ENCODE measurements around the gene UBE2H.

The UBE2H gene

DNA sequence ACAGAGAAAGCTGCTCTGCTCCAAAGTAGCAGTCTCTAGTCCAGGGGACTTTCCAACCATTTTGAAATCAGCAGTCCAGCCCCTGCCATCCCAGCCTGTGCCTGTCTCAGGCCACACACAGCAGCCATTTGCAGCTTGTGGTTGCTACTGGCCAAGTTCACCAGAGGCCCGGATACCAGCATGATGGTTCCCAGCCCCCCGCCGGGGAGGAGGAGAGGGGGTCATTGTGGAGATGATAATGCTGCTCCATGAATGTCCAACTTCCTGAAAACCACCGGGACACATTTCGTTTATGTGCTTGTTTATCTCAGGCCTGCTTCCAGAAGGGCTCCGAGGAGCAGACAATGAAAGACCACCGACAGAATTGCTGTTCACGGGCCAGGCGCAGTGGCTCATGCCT is 160.0 kb downstream of the UBE2H start:
- no peak for DNase-seq (ENCODE audit: extremely low read depth in 1 of 2, low read depth in 1 of 2)

DNA sequence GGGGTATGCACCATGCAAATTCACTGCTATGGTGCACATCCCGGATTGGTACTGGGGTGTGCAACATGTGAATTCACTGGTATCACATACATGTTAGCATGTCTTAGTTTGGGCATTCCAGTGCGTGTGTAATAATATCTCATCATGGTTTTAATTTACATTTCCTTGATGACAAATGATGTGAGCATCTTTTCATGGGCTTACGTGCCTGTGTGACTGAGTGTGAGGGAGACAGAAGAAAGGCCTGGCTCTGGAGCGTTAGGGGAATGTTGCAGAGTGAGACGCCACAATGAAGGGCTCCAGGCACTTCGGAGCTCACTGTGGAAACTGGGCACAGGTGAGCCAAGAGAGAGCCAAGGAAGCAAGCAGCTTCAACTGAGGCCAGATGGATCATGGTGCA is 162.6 kb downstream of the UBE2H start:
- no peak for DNase-seq (ENCODE audit: extremely low read depth in 1 of 2, low read depth in 1 of 2)

DNA sequence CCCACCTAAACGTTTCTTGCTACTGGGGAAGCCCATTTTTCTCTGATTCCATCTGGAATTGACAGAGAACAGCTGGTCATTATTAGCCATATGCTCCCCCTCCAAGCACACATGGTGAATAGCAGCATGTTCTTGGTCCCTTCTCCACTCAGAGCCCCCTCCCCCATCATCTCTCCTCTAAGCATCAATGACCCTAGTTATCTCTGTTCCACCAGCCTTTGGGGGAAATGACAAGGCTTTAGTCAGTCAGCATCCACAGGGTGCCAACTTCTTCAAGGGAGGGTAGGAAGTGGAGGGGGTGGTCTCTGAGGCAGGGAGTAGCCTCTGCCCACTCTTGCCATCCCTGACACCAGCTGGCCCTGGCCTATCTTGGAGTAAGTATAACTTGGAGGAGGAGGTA is 163.1 kb downstream of the UBE2H start:
- no peak for DNase-seq (ENCODE audit: extremely low read depth in 1 of 2, low read depth in 1 of 2)

DNA sequence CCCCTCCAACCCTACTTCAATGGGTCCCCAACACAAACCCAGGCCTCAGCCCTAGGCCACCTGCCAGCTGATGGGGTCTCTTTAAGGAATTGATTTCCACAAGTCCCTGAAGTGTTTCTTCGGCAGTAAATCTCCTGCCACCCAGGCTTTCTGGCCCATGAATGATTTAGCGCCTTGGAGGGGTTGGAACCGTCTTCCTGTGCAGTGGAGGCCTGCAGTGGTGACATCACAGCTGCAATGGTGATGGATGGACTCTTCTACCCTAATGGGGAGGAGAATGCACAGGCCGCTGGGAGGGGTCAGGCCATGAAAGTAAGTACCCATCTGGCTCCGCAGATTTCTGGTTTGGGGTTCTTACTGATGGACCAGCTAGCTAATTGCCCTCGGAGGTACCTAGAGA is 163.8 kb downstream of the UBE2H start:
- DNase-seq (ENCODE audit: extremely low read depth in 1 of 2, low read depth in 1 of 2), result no peak

DNA sequence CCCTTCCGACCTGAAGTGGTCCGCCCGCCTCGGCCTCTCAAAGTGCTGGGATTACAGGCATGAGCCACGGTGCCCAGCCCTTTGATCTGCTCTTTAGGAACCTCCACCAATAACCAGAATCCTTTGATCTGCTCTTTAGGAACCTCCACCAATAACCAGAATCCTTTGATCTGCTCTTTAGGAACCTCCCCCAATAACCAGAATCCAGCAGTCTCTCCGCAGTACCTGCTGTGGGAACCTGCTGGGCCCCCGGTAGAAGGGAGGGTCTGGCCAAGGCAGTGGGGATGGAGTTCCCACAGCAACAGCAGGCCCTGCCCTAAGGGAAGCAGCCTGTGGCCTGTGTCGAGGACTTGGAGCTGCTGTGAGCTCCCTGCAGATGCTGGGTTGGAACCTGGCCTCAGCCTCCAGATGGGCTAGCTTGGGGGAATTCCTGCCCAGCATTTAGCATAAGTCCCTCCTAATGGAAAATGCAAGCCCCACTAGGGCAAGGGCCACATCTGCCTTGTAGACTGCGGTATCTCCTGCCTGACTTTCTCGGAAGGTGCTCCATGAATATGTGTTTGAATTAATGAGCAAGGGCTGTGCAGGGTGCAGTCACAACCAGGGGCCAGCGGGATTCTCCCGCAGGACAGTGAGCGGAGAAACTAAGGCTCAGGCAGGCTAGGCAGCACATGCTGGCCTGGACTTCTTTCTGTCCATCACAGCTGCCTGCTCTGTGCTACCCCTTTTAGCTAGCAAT is 165.8 kb downstream of the UBE2H start:
- DNase-seq (ENCODE audit: extremely low read depth in 1 of 2, low read depth in 1 of 2), result no peak

DNA sequence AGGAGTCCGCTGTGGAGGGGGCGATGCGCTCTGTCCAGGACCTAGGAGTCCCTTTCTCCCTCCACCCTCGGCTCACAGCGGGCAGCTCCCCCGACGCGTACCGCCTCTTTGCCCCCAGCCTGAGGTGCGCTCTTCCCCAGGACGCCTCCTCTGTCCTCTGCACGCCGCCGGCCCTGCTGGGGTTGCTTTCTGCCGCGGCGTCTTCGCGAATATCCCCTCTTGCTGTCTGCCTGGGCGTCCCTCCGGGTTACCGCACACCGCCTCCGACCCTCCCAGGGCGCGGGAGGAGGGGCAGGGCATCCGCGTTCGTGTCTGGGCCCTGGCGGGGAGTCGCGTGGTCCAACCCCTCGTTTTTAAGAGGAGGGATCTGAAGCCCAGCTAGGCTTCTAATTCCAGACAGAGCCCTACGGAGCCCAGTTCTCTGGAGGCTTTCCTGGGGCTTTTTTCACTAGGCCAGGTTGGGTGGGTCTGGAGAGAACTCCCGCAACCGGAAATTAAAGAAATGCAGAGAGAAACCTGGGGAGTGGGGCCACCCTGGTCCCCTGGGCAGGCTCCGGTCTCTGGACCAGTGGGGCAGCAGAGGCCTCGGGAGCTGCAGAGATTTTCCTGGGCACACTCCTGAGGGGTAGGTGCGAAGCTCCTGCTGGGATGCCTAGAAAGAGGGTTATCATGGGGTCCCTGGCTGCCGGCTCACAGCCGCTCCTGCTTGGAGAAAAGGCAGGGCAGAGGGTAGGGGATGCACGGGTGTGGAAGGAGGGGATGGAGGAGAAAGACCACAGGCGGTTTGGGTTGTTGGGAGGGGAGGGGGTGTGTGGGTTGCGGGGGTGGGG is 166.9 kb downstream of the UBE2H start:
- no peak for DNase-seq (ENCODE audit: extremely low read depth in 1 of 2, low read depth in 1 of 2)

DNA sequence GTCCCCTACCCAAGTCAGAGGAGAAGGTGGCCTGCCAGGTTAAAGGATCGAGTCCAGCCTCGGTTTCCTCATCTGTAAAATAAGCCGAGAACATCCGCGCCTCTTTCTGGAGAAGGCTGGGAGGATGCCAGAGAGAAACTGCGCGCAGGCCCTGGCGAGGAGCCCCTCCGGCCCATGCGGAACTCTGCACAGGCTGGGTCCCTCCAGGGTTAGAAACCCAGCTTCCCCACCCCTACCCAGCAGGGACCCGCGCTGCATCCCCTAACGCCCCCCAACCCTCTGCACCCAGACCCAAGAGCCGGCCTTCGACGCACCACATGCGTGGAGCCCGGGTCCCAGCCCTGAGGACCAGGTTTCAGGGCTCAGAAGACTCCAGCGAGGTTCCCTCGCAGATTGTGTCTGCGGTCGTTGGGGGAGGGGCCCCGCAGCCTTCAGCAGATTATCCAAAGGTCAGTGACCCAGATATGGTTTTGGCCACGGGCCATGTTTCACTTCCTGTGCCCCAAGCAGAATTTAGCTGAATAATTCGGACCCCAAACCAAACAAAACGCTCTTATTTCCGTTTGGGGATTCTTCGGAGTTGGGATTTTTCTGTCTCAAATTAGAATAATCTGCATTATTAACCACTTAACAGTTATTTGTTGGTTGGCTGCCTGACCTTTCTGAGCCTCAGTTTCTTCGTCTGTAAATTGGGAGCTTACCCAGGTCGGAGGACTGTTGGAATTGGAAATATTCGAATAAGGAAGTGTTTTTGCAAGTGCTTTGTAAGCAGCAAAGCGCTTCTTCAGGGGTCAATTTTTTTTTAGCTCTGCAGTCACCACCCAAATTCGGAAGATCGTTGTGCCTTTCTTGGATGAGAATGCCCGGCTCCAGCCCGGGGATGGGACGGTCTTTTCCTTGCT is 167.7 kb downstream of the UBE2H start:
- DNase-seq (ENCODE audit: extremely low read depth in 1 of 2, low read depth in 1 of 2), result no peak

DNA sequence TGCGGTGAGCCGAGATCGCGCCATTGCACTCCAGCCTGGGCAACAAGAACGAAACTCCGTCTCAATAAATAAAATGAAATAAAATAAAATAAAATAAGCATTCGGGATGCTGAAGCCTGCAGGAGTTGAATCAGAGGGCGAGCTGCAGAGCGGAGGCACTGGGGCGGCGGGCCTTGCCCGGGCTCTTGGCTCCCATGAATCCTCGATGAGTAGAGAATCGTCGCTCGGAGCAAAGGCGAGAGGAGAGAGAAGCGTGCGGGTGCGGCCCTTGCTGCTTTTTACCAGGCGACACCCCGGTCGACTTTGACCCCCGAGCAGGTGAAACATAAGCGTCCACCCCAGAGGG is 168.3 kb downstream of the UBE2H start:
- DNase-seq (ENCODE audit: extremely low read depth in 1 of 2, low read depth in 1 of 2), result no peak

DNA sequence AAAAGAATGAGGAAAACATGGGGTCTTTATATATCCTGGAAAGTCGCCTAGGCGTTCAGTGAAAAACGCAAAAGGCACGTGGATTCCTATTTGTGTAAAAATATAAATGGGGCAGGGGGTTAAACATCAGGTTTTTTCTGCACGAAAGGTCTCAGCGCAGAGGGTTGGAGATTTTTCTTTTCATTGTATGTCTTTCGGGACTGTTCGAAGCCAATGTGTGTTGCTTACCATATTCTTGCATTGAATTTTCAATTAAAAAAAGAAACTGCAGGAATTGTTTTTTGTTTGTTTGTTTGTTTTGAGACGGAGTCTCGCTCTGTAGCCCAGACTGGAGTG is 169.2 kb downstream of the UBE2H start:
- no peak for DNase-seq (ENCODE audit: extremely low read depth in 1 of 2, low read depth in 1 of 2)

DNA sequence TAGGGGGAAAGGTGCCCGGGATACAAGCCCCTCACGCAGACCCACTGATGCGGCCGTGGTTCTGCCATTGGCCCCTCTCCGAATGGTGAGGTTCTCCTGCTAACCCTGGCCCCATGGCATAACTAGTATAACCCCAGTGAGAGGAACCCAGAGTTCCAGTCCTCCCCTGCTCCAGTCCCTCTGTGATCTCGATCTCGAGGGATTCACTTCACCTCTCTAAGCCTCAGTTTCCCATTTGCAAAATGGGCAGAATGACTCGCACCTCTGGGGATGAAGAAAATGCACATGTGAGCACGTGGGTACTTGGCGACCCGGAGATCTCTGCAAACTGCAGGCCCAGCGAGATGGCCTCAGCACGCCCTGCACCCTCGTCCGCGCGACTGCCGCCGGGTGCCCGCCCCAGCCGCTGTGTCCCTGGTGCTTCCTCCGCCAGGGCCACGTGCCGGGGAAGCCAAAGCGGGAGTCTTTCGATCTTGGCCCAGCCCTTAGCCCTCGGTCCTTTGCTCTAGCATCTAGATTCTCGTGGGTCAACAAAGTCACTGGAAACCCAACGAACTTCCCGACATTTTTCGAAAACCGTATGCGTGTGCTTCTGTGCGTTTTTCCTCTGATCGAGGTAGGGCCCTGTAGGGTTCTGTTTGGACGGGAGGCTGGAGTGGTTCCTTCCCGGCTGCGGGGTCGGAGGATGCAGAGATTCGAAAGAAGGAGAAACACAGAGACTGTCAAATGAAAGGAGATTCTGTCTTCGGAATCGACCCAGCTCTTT is 169.8 kb downstream of the UBE2H start:
- no peak for DNase-seq (ENCODE audit: extremely low read depth in 1 of 2, low read depth in 1 of 2)

DNA sequence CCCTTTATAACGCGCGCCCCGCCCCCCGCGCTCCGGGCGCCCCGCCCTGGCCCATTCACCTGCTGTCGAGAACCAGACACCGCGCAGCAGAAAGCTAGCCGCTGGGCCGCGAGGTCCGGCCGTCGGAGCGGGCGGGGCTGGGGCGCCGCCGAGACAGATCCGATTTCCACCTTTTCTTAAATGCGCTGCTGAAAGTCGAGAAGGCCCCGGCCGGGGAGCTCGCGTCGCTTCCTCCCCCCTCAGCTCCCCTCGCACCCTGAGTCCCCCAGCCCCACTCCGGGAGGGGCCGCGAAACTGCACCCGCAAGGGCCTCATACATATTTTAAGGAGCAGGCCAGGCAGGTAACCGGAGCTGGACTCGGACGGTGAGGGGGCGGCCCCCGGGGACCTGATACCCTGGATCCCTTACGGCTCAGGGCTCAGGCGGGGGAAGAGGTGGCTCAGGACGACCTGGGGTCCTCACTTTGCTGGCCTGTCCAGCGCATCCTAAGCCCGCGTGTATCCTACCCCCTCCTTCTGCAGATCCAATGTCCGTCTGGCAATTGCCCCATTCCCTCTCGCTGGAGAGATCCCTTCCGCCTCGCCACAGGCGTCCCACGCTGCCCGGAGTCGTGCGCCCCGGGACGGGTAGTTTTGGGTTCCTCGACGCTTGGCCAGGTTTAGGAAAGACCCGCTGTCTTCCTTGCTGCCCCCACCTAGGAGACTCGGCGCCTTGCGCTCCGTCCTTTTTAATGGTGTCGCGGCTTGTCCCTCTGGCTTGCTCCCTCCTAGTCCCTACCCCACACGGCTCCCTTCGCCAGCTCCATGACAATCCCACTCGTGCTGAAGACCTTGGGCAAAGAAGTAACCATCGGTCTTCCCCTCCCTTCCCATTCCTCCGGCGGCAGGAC is 170.6 kb downstream of the UBE2H start:
- DNase-seq (ENCODE audit: extremely low read depth in 1 of 2, low read depth in 1 of 2), result no peak

DNA sequence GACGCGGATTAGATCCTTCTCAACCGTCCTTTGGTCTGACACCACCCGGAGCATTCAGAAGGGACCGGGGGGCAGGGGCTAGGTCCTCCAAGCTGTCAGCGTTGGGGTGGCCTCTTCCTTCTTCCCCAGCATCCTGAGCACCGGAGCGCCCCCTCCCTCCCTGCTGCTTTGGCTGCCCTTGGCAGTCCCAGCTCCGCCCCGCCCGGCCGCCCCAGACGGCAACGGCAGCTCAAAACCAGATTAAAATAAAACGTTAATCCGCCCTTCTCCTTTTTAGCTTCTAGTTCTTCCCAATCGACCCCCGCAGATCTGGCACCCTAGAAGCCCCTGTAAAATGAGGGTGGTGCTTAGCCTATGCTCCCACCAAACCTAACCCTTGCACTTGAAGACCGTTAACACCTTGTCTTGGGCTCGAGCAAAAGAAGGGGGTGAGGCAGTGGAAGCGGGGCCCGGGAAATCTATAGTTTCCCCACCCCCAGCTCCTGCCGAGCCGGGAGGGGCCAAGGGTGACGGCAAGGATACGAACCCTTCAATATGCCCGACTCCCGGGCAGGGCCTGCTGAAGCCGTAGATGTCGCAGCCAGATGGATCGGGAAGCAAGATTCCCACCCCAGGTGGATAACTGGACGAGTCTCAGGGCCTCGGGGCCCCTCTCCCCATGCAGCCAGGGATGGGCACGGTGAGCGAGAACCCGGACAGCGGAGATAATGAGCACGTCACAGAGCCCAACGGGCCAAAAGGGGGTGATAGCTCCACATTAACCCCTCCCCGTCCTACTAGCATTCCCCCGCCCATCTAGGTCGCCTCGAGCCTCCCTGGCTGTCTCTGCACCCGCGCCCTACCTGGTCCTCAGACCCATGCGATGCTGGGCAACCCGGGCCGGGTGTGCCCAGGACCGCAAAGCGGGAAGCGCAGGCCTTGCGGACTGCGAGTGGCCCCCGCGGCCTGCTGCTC is 171.5 kb downstream of the UBE2H start:
- DNase-seq (ENCODE audit: extremely low read depth in 1 of 2, low read depth in 1 of 2), result no peak
